Loucy (cell line): Measurements from ENCODE around the gene NUP35.

Source experiments
- H2AFZ ChIP-seq: fragments of 200-600 bp; sonication (generic); 2 replicates; pipeline ENCODE4 v1.6.0; 2016; ENCODE audit warnings: antibody characterized with exemption, mild to moderate bottlenecking, low read length, moderate library complexity
- H3F3A ChIP-seq: fragments of 200-600 bp; 2 replicates; pipeline ENCODE4 v1.6.0; 2016; ENCODE audit warnings: antibody characterized with exemption, low read depth, mild to moderate bottlenecking
- H3K27me3 ChIP-seq: fragments of 200-600 bp; sonication (generic); 2 replicates; pipeline ENCODE4 v1.6.1; 2014; ENCODE audit warnings: low read length, mild to moderate bottlenecking; ENCODE audit not compliant: insufficient read depth, poor library complexity, severe bottlenecking
- H3K36me3 ChIP-seq: fragments of 200-600 bp; sonication (generic); 2 replicates; pipeline ENCODE4 v1.6.1; 2016; ENCODE audit warnings: low read length; ENCODE audit not compliant: insufficient read depth
- H3K4me1 ChIP-seq: fragments of 200-600 bp; sonication (generic); 2 replicates; pipeline ENCODE4 v1.5.1; 2014; ENCODE audit warnings: low read length, mild to moderate bottlenecking; ENCODE audit not compliant: insufficient read depth, poor library complexity, severe bottlenecking
- H3K4me2 ChIP-seq: fragments of 200-600 bp; sonication (generic); 2 replicates; pipeline ENCODE4 v1.6.0; 2014; ENCODE audit warnings: antibody characterized with exemption, low read length, low read depth, mild to moderate bottlenecking; ENCODE audit not compliant: poor library complexity, severe bottlenecking
- H3K4me3 ChIP-seq: fragments of 200-600 bp; sonication (generic); 2 replicates; pipeline ENCODE4 v1.5.1; 2014; ENCODE audit warnings: low read length, mild to moderate bottlenecking, mixed read lengths; ENCODE audit not compliant: poor library complexity, severe bottlenecking
- H3K79me2 ChIP-seq: fragments of 200-600 bp; sonication (generic); 2 replicates; pipeline ENCODE4 v1.6.1; 2014; ENCODE audit warnings: low read length; ENCODE audit not compliant: insufficient read depth
- H3K9ac ChIP-seq: fragments of 200-600 bp; sonication (generic); 2 replicates; pipeline ENCODE4 v1.6.0; 2014; ENCODE audit warnings: mild to moderate bottlenecking, low read depth, low read length, moderate library complexity; ENCODE audit not compliant: poor library complexity, severe bottlenecking
- H3K9me2 ChIP-seq: fragments of 200-600 bp; sonication (generic); replicated peaks from 2 replicates; pipeline ENCODE4 v1.6.1; 2016; ENCODE audit warnings: low read depth, low read length, mixed read lengths
- H3K9me3 ChIP-seq: fragments of 200-600 bp; sonication (generic); 2 replicates; pipeline ENCODE4 v1.6.1; 2014; ENCODE audit warnings: mild to moderate bottlenecking, antibody characterized with exemption, low read length, low read depth; ENCODE audit not compliant: insufficient read depth
- H4K20me1 ChIP-seq: fragments of 200-600 bp; sonication (generic); 2 replicates; pipeline ENCODE4 v1.6.0; 2014; ENCODE audit warnings: antibody characterized with exemption, low read length, mild to moderate bottlenecking; ENCODE audit not compliant: insufficient read depth, poor library complexity, severe bottlenecking
- CTCF ChIP-seq: fragments of 200-600 bp; sonication (generic); conservative IDR thresholded peaks from 2 replicates; pipeline ENCODE4 v1.5.1; 2014; ENCODE audit warnings: mild to moderate bottlenecking, antibody characterized with exemption, low read length
- EZH2phosphoT487 ChIP-seq: fragments of 200-600 bp; IDR thresholded peaks from 2 replicates; pipeline ENCODE4 v1.6.1; 2018; ENCODE audit warnings: antibody characterized with exemption, mild to moderate bottlenecking, moderate library complexity, borderline replicate concordance

The NUP35 gene

GRCh38 chr2:183093857-183094657 lies 30.2 kb upstream of the NUP35 start:
- no peaks in the 10 kb centered on the region for H3K27me3 ChIP-seq
- no peak overlapping the region for H3K4me2 ChIP-seq
- peaks cover 7% of the 10 kb centered on the region for H3K4me1 ChIP-seq
- TF ChIP-seq CTCF (0 out of 2 replicates have a peak, but pooled peaks have one; percentile 17), EZH2phosphoT487 (no peak)
- H2AFZ ChIP-seq, result no peak overlapping the region
- no peak overlapping the region for H3K9ac ChIP-seq
- no peaks in the 10 kb centered on the region for H3K36me3 ChIP-seq
- no peaks in the 10 kb centered on the region for H3K79me2 ChIP-seq
- H3K4me3 ChIP-seq, result no peak overlapping the region
- no peaks in the 10 kb centered on the region for H3K9me2 ChIP-seq
- no peaks in the 10 kb centered on the region for H3K9me3 ChIP-seq
- no peaks in the 10 kb centered on the region for H4K20me1 ChIP-seq
- H3F3A ChIP-seq, result no peaks in the 10 kb centered on the region

GRCh38 chr2:183105402-183106134 lies 18.7 kb upstream of the NUP35 start:
- Histone ChIP-seq H3K9me3 (no peaks in the 10 kb centered on the region), H3K4me2 (no peak overlapping the region), H3K27me3 (no peaks in the 10 kb centered on the region), H2AFZ (no peak overlapping the region), H3F3A (no peaks in the 10 kb centered on the region), H3K9ac (no peak overlapping the region), H3K79me2 (no peaks in the 10 kb centered on the region), H3K4me1 (peaks cover 3% of the 10 kb centered on the region), H3K36me3 (no peaks in the 10 kb centered on the region), H3K9me2 (no peaks in the 10 kb centered on the region), H4K20me1 (no peaks in the 10 kb centered on the region), H3K4me3 (no peak overlapping the region)
- TF ChIP-seq CTCF, result no peak
- no peak for TF ChIP-seq EZH2phosphoT487

- Histone ChIP-seq H3K27me3 (no peaks in the 10 kb centered on the region), H3K9ac (no peak overlapping the region)
These were observed 11.7 kb upstream of the NUP35 start for GRCh38 chr2:183112577-183112976.

More at GRCh38 chr2:183112577-183112976, 11.7 kb upstream of the NUP35 start:
- H3K9me3 ChIP-seq, result no peaks in the 10 kb centered on the region
- H3K9me2 ChIP-seq, result no peaks in the 10 kb centered on the region
- H3K36me3 ChIP-seq, result no peaks in the 10 kb centered on the region
- H3K79me2 ChIP-seq, result no peaks in the 10 kb centered on the region
- TF ChIP-seq EZH2phosphoT487 (no peak), CTCF (no peak)
- no peaks in the 10 kb centered on the region for H3K4me1 ChIP-seq
- no peak overlapping the region for H3K4me3 ChIP-seq
- no peaks in the 10 kb centered on the region for H3F3A ChIP-seq
- H4K20me1 ChIP-seq, result no peaks in the 10 kb centered on the region
- no peak overlapping the region for H3K4me2 ChIP-seq
- H2AFZ ChIP-seq, result no peak overlapping the region
